ENCODE data around the gene TUBGCP6.

GRCh38 chr22:50222508-50222907, 22.3 kb downstream of the TUBGCP6 start:
- no peak for TF ChIP-seq POLR2A (IDR thresholded peaks at IDR 0.05; ENCODE audit: low read length)
- TF ChIP-seq GATA1 (IDR thresholded peaks at IDR 0.05; ENCODE audit: low read depth, low read length) = no peak
